DLD1 (cell line): ENCODE data around the gene ARSJ.
"Not testable (repeated sequence)": the region's sequence is repeated elsewhere in the genome, so short reads cannot be mapped to it uniquely, and the experiment has no call there.

Experiments used
- in situ Hi-C: cut with HindIII; loops from 2 replicates; pipeline ENCODE4 v1.10.0; 2017; ENCODE audit warnings: low sequenced_read_pairs

The ARSJ gene

DNA sequence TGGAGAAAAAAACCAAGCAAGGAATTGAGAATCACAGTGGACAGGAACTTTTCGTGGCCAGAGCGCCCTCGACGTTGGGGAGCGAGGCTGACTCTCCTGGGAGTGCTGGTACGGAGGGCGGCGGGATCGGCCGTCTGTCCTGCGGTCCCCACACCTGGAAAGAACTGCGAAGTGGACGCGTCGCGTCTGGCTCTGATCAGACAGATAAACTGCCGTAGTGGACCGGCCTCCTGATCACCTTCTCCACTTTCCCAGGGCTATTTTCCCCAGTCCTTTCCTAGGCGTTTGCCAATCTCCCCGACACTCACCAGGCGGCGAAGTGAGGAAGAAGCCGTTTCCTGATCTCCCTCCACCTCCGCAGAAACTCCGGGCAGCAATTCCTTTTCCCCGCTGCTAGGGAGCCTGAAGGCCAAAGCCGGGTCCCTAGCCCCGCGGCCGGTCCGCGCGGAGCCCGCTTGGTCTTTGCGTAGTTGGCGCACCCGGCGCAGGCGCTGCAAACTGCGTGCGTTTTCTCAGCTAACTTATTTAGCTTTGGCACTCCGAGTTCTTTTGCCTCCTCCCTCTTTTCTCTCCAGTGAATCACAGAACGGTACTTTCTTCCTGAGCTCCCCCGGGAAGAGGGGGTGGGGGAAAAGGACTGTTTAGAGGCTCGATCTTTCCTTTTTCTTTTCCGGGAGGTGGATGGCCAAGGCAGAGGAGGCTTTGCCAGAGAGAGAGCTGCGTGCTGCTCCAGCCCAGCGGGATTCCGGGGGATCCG is at the start of gene ARSJ:
ARSJ (minus strand) TSS at position 500 of the 757 bp plus-strand sequence. CDS start 813 bp downstream, outside the sequence.
- in situ Hi-C loops, result no loop called here

DNA sequence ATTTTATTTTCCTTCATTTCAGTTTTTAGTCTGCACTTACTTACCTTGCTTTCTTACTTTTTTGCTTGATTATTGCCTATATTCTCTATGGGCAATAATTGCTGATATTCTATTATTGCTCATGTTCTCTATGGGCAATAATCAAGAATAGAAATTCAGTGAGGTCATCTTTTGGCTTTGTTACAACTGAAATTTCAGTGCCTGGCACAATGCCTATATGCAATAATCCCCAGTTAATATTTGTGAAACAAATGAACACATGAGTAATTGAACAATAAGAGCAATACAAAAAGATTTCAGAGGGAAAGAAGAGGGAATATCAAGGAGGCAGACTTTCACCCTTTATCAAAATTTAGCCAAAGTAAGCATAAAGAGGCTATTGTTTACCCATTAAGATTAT is 48.6 kb upstream of the ARSJ start:
- in situ Hi-C loops, result no loop called here

GRCh38 chr4:114027596-114027995 is 48.1 kb upstream of the ARSJ start:
- in situ Hi-C loops, result no loop called here

DNA sequence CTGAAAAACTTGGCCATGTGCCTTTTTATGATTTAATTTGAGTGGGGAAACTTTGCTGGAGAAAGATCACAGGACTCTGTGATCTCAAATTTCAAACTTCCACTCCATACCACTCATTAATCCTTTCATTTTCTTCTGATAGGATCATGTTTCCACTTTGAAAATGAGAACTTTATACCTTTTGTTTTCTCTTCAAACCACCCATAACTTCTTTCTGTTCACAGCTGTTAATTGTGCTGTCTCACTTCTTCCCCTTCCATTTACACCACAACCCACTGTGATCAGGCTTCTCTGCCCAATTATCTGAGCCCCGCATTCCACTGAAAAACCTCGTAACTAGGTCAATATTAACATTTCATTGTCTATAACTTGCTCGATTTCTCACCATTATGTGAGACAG is 47.0 kb upstream of the ARSJ start:
- in situ Hi-C loops, result no loop called here

GRCh38 chr4:114025176-114025777 is 45.8 kb upstream of the ARSJ start:
- in situ Hi-C loops, result no loop called here

GRCh38 chr4:114021451-114021850 is 42.0 kb upstream of the ARSJ start:
- in situ Hi-C loops, result no loop called here

- in situ Hi-C loops, result no loop called here
Observed at GRCh38 chr4:114019969-114020358, 40.5 kb upstream of the ARSJ start.

- in situ Hi-C loops, result no loop called here
Observed at GRCh38 chr4:114019276-114019968, 40.0 kb upstream of the ARSJ start.

DNA sequence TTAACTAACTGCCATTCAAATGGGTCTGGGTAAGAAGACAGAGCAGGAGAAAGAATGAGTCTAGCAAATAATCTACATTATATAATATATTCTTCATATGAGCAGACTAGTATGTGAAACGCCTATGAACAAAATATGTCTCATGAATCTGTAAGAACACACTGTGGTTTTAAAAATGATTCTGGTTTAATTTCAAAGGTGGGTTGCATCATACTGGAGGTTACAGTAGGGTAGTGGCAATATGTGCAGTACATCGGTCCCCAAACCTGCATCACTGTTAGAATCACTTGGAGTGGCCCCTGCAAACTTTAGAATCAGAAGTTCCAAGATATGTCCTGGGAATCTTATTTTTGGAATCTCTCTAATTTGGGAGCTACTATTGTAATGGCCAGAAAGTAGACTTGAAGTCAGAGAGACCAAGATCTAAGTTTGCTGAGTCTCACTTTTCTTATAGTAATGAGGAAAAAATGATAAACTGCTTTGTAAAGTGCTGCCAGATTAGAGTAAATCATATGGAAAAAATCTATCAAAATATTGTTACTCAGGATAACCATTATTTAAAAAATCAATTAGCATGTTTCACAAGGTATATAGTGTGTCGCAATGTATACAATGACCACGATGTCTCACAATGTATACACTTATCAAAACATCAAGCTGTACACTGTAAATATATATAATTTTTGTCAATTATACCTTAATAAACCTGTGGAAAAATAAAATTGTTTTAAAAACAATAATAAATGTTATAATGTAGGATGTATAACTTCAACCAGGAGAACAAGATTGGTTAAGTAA is 37.9 kb upstream of the ARSJ start:
- in situ Hi-C loops, result no loop called here

- in situ Hi-C loops, result no loop called here
Observed at GRCh38 chr4:114015444-114015899, 36.0 kb upstream of the ARSJ start.

DNA sequence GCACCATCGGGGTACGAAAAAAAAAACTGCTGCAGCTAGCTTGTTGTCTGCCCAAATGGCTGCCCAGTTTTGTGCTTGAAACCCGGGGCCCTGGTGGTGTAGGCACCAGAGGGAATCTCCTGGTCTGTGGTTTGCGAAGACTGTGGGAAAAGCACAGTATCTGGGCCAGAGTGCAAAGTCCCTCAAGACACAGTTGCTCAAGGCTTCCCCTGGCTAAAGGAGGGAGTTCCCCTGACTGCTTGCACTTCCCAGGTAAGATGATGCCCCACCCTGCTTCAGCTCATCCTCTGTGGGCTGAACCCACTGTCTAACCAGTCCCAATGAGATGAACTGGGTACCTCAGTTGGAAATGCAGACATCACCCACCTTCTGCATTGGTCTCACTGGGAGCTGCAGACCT is 33.8 kb upstream of the ARSJ start:
- in situ Hi-C loops, result not testable (repeated sequence)

- in situ Hi-C loops, result no loop called here
Observed at GRCh38 chr4:114012749-114013148, 33.3 kb upstream of the ARSJ start.

GRCh38 chr4:114005569-114006442 is 26.4 kb upstream of the ARSJ start:
- in situ Hi-C loops, result no loop called here

- in situ Hi-C loops, result not testable (repeated sequence)
Observed at GRCh38 chr4:114004483-114005226, 25.2 kb upstream of the ARSJ start.

DNA sequence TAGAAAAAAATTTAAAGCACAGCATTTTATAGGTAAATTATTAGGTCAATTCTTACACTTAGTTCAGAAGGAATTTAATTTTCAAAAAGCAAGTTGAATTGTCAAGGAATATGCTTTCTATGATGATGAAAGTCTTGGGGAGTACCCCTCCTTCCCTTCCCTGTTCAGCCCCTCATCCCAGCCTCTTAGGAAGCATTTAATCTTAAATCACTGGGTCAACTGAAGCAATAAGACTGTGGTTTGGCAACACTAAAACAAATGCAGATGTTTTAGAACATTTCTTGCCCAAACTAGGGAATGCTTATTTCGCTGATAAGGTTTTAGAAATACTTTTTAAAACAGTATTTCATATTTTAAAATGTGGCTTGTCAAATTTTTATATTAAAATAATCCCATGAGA is 19.1 kb upstream of the ARSJ start:
- in situ Hi-C loops, result no loop called here

GRCh38 chr4:113998079-113998478 is 18.6 kb upstream of the ARSJ start:
- in situ Hi-C loops, result no loop called here

DNA sequence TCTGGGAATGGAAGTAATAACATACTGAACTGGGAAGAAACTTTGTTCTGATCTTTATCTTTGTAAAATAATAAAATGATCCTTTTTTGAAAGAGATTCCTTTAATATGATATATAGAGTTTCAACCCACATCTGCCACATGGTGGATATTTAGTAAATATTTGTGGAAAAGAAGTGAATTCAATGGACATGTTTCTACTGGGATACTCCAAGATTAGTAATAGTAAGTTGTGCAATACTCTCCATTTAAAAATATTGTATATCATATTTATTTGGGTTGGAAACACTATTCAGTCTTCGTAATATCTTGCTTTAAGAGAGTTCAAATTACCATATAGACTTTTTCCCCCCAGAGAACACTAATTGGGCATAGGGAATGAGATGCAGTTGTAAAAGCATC is 17.8 kb upstream of the ARSJ start:
- in situ Hi-C loops, result no loop called here

DNA sequence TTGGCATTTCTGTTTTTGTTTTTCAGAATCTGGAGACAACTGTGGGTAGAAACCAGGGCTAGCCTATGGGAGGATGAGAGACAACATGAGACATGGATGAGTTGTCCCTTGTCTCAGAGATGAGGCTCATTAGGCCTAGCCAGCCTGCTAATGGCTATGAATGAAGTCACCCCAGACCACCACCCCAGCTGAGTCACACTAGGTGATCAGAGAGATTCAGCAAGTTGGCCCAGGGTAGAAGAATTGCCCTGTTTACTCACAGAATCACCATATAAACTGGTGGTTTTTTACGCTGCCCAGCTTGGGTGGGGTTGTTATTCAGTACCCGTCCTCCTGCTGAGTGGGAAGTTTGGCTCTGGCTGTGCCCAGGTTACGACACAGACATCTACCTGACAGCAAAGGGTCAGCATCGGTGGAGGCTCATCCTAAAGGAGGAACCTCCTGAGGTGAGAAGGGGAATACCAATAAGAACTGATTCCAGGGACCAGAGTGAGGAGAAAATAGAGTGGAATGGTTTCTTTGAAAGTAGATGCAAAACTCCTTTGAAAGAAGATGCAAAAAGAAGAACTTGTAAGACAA is 17.2 kb upstream of the ARSJ start:
- in situ Hi-C loops, result no loop called here

DNA sequence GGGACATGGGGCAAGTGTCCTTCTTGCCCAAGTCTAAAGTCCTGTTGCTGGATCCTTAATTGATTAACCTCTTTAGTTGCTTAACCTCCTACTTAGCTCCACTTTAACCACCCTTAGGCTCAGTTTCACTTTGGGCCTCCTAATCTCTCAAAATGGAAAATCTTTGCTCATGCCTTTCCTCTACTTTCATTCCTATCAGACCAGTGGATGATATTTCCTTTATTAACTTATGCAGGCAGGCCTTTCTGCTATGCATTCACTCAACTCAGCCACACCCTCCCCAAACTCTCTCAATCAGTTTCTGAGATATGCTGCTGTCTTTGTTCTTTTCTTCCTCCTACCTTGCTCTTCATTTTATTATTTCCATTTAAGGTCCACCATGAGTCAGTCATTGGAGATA is 14.4 kb upstream of the ARSJ start:
- in situ Hi-C loops, result no loop called here
